ENCODE data around the gene SFTPA2.
A peak's percentile ranks its signal among the peaks of the same experiment; 100 is the strongest.
"Not testable (repeated sequence)": the region's sequence is repeated elsewhere in the genome, so short reads cannot be mapped to it uniquely, and the experiment has no call there.

SFTPA2 gene

DNA sequence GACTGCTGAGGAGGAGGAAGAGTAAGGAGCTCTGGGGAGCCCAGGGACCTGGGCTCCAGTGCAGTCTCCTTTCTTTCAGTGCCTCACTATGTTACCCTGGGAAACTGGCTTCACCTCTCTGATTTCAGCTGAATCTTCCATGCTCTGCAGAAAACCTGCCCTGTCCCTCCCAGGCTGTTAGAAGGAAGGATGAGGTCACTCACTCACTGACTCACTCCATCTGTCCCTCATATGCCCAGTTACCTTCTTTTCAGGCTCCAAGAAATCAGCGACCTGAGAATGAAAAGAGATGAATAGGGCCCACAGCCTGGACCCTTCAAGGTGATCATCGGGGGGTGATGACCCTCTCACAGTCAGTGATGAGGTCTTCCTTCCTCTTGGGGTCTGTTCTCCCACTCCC, 481 bp downstream of the SFTPA2 start:
- TF ChIP-seq, protein P1, sequence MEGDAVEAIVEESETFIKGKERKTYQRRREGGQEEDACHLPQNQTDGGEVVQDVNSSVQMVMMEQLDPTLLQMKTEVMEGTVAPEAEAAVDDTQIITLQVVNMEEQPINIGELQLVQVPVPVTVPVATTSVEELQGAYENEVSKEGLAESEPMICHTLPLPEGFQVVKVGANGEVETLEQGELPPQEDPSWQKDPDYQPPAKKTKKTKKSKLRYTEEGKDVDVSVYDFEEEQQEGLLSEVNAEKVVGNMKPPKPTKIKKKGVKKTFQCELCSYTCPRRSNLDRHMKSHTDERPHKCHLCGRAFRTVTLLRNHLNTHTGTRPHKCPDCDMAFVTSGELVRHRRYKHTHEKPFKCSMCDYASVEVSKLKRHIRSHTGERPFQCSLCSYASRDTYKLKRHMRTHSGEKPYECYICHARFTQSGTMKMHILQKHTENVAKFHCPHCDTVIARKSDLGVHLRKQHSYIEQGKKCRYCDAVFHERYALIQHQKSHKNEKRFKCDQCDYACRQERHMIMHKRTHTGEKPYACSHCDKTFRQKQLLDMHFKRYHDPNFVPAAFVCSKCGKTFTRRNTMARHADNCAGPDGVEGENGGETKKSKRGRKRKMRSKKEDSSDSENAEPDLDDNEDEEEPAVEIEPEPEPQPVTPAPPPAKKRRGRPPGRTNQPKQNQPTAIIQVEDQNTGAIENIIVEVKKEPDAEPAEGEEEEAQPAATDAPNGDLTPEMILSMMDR (conservative IDR thresholded peaks at IDR 0.05; ENCODE audit: low read length): no peak

DNA sequence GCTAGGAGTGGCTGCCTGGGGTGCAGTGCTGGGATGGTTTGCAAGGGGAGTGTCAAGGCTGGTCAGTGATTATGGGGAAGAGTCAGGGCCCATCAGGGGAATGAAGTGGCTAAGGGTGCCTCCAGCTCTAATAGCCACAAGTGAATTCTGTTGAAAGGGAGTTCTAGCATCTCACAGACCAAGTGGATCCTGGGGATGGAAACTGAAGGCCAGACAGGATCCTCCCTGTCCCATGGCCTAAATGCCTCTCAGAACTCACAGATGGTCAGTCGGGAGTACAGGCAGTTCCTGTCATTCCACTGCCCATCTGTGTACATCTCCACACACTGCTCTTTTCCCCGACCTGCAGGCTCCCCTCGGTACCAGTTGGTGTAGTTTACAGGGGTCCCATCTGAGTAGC, 3.2 kb downstream of the SFTPA2 start:
- DNase-seq (ENCODE audit: low read depth); H3K4me3 ChIP-seq (ENCODE audit: low read length): not testable (repeated sequence)

More for the DNA sequence above, 481 bp downstream of the SFTPA2 start:
- peak; percentile 20 for DNase-seq (ENCODE audit: low read depth)
- no peak overlapping the region for H3K4me3 ChIP-seq (ENCODE audit: low read length)

DNA sequence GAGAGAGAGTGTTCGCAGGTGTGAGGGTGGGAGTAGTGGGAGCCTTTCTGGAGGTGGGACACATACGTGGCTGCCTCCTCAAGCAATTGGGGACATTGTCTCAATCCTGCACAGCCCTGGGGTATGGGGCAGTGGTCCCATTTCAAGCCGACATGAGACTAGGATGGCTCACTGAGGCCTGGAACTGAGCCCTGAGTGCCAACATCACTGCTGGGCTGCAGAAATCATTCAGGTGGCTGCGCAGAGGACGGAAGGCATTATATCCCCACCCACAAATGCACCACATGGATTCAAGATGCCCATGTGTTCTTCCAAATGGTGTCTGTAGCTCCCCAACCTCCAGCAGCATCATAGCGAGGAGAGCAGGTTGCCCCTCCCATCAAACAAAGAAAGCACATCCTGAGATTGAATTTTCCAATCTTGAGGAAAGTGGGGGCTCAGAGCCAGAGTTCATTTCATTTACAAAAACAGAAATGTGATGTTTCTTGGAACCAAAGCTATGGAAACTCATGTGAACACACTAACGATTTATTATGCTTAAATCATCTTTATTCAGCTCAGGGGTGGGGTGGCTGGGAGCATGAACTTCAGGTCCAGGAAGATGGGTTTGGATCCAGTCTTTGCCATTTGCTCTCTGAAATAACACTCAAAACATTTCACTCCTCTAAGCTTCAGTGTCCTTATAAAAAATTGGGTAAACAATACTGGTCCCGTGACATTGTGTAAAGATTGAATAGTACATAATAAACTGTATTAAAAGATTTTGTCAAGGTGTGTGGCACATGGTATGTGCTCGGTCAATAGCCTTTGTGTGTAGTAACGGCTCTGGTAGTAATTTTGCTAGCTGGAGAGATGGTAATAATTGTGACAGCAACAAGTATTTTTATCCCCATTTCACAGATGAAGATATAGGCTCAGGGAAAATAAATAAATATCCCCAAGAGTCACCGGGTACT, 4.6 kb downstream of the SFTPA2 start:
- TF ChIP-seq, protein P1 (conservative IDR thresholded peaks at IDR 0.05; ENCODE audit: low read length): no peak
- no peak overlapping the region for H3K4me3 ChIP-seq (ENCODE audit: low read length)
- DNase-seq (ENCODE audit: low read depth): no peak

DNA sequence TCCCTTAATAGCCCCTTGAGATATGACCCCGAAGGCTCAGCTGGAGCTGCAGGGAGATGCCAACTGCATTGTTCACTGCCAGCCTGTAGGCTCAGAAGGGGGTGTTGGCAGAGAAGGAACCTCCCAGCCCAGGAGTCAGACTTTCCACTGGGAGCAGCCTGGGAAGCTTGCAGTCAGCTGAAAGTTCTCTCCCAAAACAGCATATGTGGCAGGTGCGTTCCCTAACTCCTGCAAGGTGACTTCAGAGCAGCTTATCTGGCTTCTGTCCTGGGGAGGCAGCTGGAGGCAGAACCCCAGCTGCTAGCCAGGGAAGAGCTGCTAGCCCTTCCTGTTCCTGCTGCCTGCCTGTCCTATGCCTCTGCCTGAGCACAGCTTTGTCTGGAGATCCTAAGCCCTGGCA, 8.1 kb downstream of the SFTPA2 start:
- no peak overlapping the region for H3K4me3 ChIP-seq (ENCODE audit: low read length)
- no peak for DNase-seq (ENCODE audit: low read depth)
- TF ChIP-seq, protein P1 (conservative IDR thresholded peaks at IDR 0.05; ENCODE audit: low read length): no peak

DNA sequence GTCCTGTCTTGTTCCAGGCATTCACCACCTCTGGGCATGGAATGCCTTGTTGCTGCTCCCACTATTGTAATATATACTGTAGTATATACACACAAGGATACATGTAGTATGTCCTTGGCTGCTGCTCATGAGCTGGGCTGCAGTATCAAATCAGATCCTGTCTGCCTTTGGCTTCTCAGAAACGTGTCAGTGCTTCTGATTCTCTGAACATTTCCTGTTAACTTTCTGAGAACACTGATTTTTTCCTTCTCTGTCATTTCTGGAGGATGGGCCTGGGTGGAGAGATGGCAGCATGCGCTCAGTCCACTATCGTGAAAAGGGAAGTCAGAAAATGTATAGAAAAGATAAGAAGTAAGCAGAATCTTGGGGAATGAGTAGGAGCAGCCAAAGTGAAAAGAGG, 12.2 kb downstream of the SFTPA2 start:
- DNase-seq (ENCODE audit: low read depth): no peak
- TF ChIP-seq, protein P1 (conservative IDR thresholded peaks at IDR 0.05; ENCODE audit: low read length): no peak
- H3K4me3 ChIP-seq (ENCODE audit: low read length): no peak overlapping the region

DNA sequence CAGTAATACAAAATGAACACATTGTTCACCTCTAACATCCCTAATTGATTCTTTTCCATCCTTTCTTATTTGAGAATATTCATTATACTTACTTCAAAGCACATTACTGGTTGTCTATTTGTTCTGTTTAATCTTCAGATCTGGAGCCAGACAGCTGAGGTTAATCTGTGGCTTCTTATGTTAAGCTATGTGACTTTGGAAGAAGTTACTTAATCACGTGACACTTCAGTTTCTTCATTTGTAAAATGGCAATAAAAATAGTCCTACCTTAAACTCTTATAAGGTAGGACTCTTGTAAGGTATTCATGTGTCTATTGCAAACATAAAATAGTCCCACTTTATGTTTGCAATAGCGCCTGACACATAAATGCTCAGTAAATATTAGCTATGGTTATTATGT, 13.1 kb downstream of the SFTPA2 start:
- not testable (repeated sequence) for H3K4me3 ChIP-seq (ENCODE audit: low read length); DNase-seq (ENCODE audit: low read depth)

DNA sequence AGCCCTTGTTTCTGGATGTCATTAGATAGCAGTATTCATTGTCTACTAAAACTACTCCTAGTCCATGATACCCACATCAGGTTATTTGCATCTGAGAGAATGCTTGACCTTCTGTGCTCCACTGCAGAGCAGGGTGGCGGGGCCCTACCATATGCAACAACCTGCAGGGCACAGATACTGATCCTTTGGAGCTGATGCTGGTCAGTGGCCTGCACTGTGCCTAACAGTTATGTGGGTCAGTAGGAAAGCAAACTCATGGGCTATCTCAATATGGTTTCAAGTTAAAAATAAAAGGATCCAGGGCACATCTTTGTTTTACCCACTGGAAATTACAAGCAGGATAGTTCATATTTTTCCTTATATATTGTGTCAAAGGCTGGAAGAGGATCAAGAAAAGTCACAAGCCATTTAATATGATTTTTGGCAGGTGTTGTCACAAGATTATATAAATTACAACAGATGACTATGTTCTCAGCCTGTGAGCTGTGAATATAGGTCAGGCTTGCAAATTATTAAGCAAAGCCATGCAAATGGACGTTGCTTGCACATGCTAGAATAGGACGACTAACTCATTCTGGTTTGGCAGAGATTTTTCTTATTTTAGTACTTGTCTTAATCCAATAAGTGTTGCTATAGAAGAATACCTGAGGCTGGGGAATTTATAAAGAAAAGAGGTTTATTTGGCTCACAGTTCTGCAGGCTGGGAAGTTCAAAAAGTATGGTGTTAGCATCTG, 15.1 kb downstream of the SFTPA2 start:
- not testable (repeated sequence) for H3K4me3 ChIP-seq (ENCODE audit: low read length); DNase-seq (ENCODE audit: low read depth)

DNA sequence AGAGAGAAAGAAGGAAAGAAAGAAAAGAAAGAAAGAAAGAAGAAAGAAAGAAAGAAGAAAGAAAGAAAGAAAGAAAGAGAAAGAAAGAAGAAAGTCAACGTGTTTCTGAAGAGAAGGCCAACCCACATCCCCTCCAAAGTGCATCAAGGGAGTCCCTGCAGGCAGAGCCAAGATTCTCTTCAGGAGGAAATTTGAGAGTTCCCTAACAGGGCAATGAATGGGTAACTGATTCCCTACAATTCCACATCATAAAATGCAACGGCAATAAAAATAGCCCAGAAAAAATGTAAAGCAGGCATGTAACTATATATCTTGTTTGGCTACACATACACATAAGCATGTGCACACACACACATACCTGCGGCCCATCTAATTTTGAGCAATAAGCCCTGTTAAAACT, 15.8 kb downstream of the SFTPA2 start:
- H3K4me3 ChIP-seq (ENCODE audit: low read length); DNase-seq (ENCODE audit: low read depth): not testable (repeated sequence)

DNA sequence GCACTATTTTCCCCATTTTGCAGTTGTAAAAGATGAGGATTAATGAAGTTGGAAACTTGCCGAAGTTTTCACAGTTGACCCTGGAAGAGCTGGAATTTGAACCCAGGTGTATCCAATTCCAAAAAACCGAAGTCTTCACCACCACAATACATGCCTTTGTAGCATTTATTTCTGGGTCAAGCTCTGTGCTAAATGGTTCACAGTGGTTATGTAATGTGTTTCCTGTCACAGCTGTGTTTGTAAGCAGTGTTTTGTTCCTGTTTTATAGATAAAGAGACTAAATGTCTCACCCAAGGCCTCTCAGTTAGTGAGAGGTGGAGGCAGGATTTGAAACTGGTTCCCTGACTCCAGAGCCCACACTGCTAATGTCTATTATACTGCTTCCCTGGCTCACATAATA, 17.6 kb downstream of the SFTPA2 start:
- no peak overlapping the region for H3K4me3 ChIP-seq (ENCODE audit: low read length)
- TF ChIP-seq, protein P1 (conservative IDR thresholded peaks at IDR 0.05; ENCODE audit: low read length): no peak
- no peak for DNase-seq (ENCODE audit: low read depth)

DNA sequence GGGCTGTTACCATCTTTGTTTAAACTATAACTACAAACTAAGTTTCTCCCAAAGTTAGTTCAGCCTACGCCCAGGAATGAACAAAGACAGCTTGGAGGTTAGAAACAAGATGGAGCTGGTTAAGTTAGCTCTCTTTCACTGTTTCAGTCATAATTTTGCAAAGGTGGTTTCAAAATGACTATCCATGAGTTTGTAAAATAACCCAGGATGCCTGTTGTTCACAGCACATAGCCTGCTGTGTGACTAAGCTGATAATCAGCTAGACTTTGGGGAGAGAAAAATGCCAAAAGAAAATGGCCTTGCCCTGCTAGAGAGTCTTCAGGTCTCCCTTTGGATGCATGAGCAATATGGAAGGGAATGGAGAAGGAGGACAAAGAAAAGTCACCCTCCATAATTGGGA, 19.3 kb downstream of the SFTPA2 start:
- DNase-seq (ENCODE audit: low read depth); H3K4me3 ChIP-seq (ENCODE audit: low read length): not testable (repeated sequence)

DNA sequence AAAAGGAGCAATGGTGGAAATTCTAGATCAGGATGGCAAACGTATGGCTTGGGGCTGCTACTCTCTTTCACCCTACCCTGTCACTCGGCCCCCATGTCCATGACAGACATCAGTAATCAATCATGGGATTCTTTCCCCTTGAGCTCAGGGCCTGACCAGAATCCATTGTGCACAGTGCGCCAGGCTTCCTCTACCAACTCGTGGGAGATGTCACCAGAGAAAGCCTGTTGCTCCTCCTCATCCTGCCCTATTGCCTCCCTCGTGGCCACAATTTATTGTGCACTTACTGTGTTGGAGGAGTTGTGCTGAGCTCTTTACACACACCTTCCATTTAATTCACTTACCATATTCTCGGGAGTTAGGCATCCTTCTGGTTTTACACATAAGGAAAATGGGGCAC, 21.9 kb downstream of the SFTPA2 start:
- not testable (repeated sequence) for H3K4me3 ChIP-seq (ENCODE audit: low read length)

DNA sequence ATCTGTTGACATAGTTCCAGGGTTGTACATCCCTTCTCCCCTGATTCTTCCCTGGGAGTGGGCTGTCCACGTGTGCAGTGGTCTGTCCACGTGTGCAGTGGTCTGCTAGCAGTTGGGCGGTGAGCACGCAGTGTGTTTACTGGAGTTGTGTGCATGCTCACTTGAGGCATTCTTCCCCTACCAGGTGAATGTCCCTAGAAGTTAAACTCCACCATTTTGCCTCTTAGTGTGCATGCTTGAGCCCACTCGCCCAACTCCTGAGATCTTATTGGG, 26.4 kb downstream of the SFTPA2 start:
- H3K4me3 ChIP-seq (ENCODE audit: low read length); DNase-seq (ENCODE audit: low read depth): not testable (repeated sequence)

More for the DNA sequence above, 21.9 kb downstream of the SFTPA2 start:
- not testable (repeated sequence) for DNase-seq (ENCODE audit: low read depth)
